Progenitor cell of endocrine pancreas (in vitro differentiated cells): ENCODE measurements around the gene PTPRT. TPM values are rescaled to one million over a fixed set of nuclear protein-coding genes. Genes with fewer than 3 reads are reported as not detected.

Source experiments
- DNase-seq: peaks from one replicate; pipeline ENCODE4 v3.0.0; 2021; ENCODE audit warnings: low spot score; ENCODE audit not compliant: unreplicated experiment
- H3K27ac Mint-ChIP-seq: 2 replicates; pipeline ENCODE4 v1.8.0; 2021; ENCODE audit warnings: mild to moderate bottlenecking, moderate library complexity, mixed read lengths
- H3K27me3 Mint-ChIP-seq: 2 replicates; pipeline ENCODE4 v1.8.0; 2021; ENCODE audit warnings: mixed read lengths
- H3K36me3 Mint-ChIP-seq: 2 replicates; pipeline ENCODE4 v1.8.0; 2022; ENCODE audit warnings: mixed read lengths; ENCODE audit not compliant: insufficient read depth
- H3K4me1 Mint-ChIP-seq: 2 replicates; pipeline ENCODE4 v1.8.0; 2021; ENCODE audit warnings: low read depth, mixed read lengths
- H3K4me3 Mint-ChIP-seq: 2 replicates; pipeline ENCODE4 v1.8.0; 2021; ENCODE audit warnings: low read depth, mild to moderate bottlenecking, moderate library complexity, mixed read lengths
- H3K9me3 Mint-ChIP-seq: 2 replicates; pipeline ENCODE4 v1.8.0; 2021; ENCODE audit warnings: low read depth, mixed read lengths
- CTCF ChIP-seq: fragments of 200-600 bp; sonication (generic); IDR thresholded peaks from one replicate; pipeline ENCODE4 v1.5.0; 2021; ENCODE audit warnings: antibody characterized with exemption, mild to moderate bottlenecking; ENCODE audit not compliant: unreplicated experiment
- total RNA-seq: library from RNA; stranded (reverse); gene quantifications from 2 replicates; pipeline ENCODE4 v1.2.1, GENCODE V29; 2021

The PTPRT gene
- total RNA-seq, 1 donor from 2014 or later = 65.9 TPM

GRCh38 chr20:42594011-42594410, 595.7 kb downstream of the PTPRT start:
- no peak for DNase-seq
- peaks cover 4% of the 10 kb centered on the region for H3K36me3 Mint-ChIP-seq
- H3K9me3 Mint-ChIP-seq = no peaks in the 10 kb centered on the region
- no peak overlapping the region for H3K27ac Mint-ChIP-seq
- H3K27me3 Mint-ChIP-seq = peaks cover 14% of the 10 kb centered on the region
- no peak overlapping the region for H3K4me3 Mint-ChIP-seq
- TF ChIP-seq CTCF = no peak
- peaks cover 14% of the 10 kb centered on the region for H3K4me1 Mint-ChIP-seq

- TF ChIP-seq CTCF = no peak
- H3K4me1 Mint-ChIP-seq = peaks cover 16% of the 10 kb centered on the region
- no peaks in the 10 kb centered on the region for H3K9me3 Mint-ChIP-seq
- H3K27ac Mint-ChIP-seq = no peak overlapping the region
- peaks cover 4% of the 10 kb centered on the region for H3K27me3 Mint-ChIP-seq
- H3K36me3 Mint-ChIP-seq = no peaks in the 10 kb centered on the region
- no peak overlapping the region for H3K4me3 Mint-ChIP-seq
- no peak for DNase-seq
Observed at GRCh38 chr20:42589976-42590639, 599.6 kb downstream of the PTPRT start.

GRCh38 chr20:42588847-42589246, 600.9 kb downstream of the PTPRT start:
- no peak for DNase-seq
- Mint-ChIP-seq H3K4me1 (peaks cover 13% of the 10 kb centered on the region), H3K27ac (no peak overlapping the region), H3K27me3 (peaks cover 2% of the 10 kb centered on the region), H3K36me3 (no peaks in the 10 kb centered on the region), H3K4me3 (no peak overlapping the region), H3K9me3 (no peaks in the 10 kb centered on the region)
- TF ChIP-seq CTCF = no peak

- H3K27ac Mint-ChIP-seq = no peak overlapping the region
- H3K27me3 Mint-ChIP-seq = no peaks in the 10 kb centered on the region
- no peak for TF ChIP-seq CTCF
- no peaks in the 10 kb centered on the region for H3K36me3 Mint-ChIP-seq
- no peak overlapping the region for H3K4me3 Mint-ChIP-seq
- no peaks in the 10 kb centered on the region for H3K9me3 Mint-ChIP-seq
- peaks cover 6% of the 10 kb centered on the region for H3K4me1 Mint-ChIP-seq
- no peak for DNase-seq
Observed at GRCh38 chr20:42587427-42587826, 602.3 kb downstream of the PTPRT start.

GRCh38 chr20:42581311-42581710, 608.4 kb downstream of the PTPRT start:
- Mint-ChIP-seq H3K9me3 (peaks cover 4% of the 10 kb centered on the region), H3K27me3 (no peaks in the 10 kb centered on the region)
- TF ChIP-seq CTCF = no peak

More at GRCh38 chr20:42581311-42581710, 608.4 kb downstream of the PTPRT start:
- Mint-ChIP-seq H3K27ac (peak overlapping the region; percentile 8), H3K4me3 (no peak overlapping the region), H3K4me1 (peaks cover 24% of the 10 kb centered on the region), H3K36me3 (peaks cover 6% of the 10 kb centered on the region)
- DNase-seq = no peak
